ENCODE results near the gene NXNL1.

NXNL1 gene

DNA sequence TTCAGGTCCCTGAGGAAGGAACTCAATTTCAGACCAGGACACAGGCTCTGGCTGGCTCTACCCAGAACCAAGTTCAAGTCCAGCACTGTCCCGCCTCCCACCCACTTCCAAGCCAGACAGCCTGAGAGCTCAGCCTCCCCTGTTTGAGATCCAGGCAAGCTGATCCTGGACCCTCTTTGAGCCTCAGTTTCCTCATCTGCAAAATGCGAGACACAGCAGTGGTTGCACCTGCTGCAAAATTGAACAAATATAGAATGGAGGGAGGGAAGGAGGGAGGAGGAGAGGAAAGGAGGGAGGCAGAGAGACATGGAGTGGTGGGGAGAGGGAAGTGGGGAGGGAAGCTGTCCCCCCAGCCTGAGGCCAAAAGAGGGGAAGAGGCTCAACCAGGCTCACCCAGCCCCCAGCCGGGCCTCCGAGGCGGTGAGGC lies 13.0 kb downstream of the NXNL1 start:
- Histone ChIP-seq H2BK15ac (ENCODE audit: low read length) (peak overlapping the region; percentile 78), H3K9me3 (replicated peaks in 1 of 2; ENCODE audit: control insufficient read depth in 2 of 2, insufficient read depth in 1 of 2, low read depth in 1 of 2, low read length in 2 of 2) (no peaks in the 10 kb centered on the region), H3K27ac (replicated peaks; ENCODE audit: low read length) (no peak overlapping the region), H2BK5ac (ENCODE audit: low read length) (no peak overlapping the region), H2AK5ac (ENCODE audit: low read depth, low read length) (no peak overlapping the region), H3K23ac (ENCODE audit: low read depth, low read length, poor library complexity) (no peak overlapping the region), H2AFZ (ENCODE audit: low read length) (peak overlapping the region; percentile 99), H4K8ac (ENCODE audit: low read depth, low read length) (no peak overlapping the region), H3K9ac (ENCODE audit: low read depth, low read length, poor library complexity) (peak overlapping the region; percentile 95), H3K4me3 (ENCODE audit: low read length in 2 of 2) (peak overlapping the region; percentile 54 to 83), H3K36me3 (replicated peaks in 1 of 2; ENCODE audit: control insufficient read depth in 2 of 2, insufficient read depth in 2 of 2, low read length in 2 of 2) (no peaks in the 10 kb centered on the region), H3K4ac (ENCODE audit: low read length) (no peak overlapping the region), H4K91ac (ENCODE audit: low read depth, low read length, poor library complexity) (peak overlapping the region; percentile 72), H3K4me2 (ENCODE audit: insufficient read depth, low read length, poor library complexity, severe bottlenecking) (peak overlapping the region; percentile 80), H3K27me3 (ENCODE audit: control insufficient read depth in 3 of 3, insufficient read depth in 3 of 3, low read depth in 1 of 3, low read length in 3 of 3) (peaks cover 0 to 11% (median 0%) of the 10 kb centered on the region in 3 experiments), H3K14ac (ENCODE audit: low read length) (peak overlapping the region; percentile 64), H3K79me1 (ENCODE audit: low read depth, low read length) (no peaks in the 10 kb centered on the region), H2BK12ac (ENCODE audit: low read length) (no peak overlapping the region), H2BK120ac (ENCODE audit: low read depth, low read length) (no peak overlapping the region), H3K18ac (ENCODE audit: low read length) (peak overlapping the region; percentile 98), H3K4me1 (ENCODE audit: control insufficient read depth in 2 of 2, insufficient read depth in 1 of 2, low read depth in 1 of 2, low read length in 2 of 2) (peaks cover 0 to 2% of the 10 kb centered on the region in 2 donors)
- no CpG with 5 or more reads among the region's 5 CpGs for WGBS, 2 donors (ENCODE audit: extremely low coverage in 2 of 2, insufficient read length in 2 of 2, insufficient replicate concordance in 1 of 2)
- DNase-seq (ENCODE audit: low spot score), result no peak

DNA sequence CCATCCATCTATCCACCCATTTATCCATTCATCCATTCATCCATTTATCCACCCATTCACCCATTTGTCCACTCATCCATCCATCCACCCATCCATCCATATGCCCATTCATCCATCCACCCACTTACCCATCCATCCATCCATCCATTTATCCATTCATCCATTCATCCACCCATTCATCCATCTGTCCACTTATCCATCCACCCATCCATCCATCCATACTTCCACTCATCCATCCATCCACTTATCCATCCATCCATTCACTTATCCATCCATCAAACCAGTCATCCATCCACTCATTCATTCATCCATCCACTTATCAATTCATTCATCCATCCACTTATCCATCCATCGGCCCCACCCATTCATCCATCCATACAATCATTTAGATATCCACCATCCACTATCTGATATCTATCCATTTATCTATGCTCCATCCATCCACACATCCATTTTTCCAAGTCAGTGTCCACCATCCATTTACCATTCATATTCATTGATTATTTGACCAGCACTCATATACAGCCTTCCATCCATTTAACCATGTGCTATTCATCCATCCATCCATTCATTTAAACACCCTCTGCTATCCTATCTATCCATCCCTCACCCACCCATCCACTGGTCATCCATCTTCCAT lies 15.1 kb downstream of the NXNL1 start:
- Histone ChIP-seq H2BK5ac (ENCODE audit: low read length) (no peak overlapping the region), H3K9me3 (replicated peaks in 1 of 2; ENCODE audit: control insufficient read depth in 2 of 2, insufficient read depth in 1 of 2, low read depth in 1 of 2, low read length in 2 of 2) (no peaks in the 10 kb centered on the region), H3K9ac (ENCODE audit: low read depth, low read length, poor library complexity) (no peak overlapping the region), H3K18ac (ENCODE audit: low read length) (no peak overlapping the region), H2AFZ (ENCODE audit: low read length) (no peak overlapping the region), H3K23ac (ENCODE audit: low read depth, low read length, poor library complexity) (no peak overlapping the region), H2BK15ac (ENCODE audit: low read length) (no peak overlapping the region), H3K36me3 (replicated peaks in 1 of 2; ENCODE audit: control insufficient read depth in 2 of 2, insufficient read depth in 2 of 2, low read length in 2 of 2) (no peaks in the 10 kb centered on the region), H4K91ac (ENCODE audit: low read depth, low read length, poor library complexity) (no peak overlapping the region), H3K4ac (ENCODE audit: low read length) (no peak overlapping the region), H3K27ac (replicated peaks; ENCODE audit: low read length) (no peak overlapping the region), H3K4me1 (ENCODE audit: control insufficient read depth in 2 of 2, insufficient read depth in 1 of 2, low read depth in 1 of 2, low read length in 2 of 2) (peaks cover 0 to 2% of the 10 kb centered on the region in 2 donors), H3K27me3 (ENCODE audit: control insufficient read depth in 3 of 3, insufficient read depth in 3 of 3, low read depth in 1 of 3, low read length in 3 of 3) (peaks cover 0 to 11% (median 0%) of the 10 kb centered on the region in 3 experiments), H3K79me1 (ENCODE audit: low read depth, low read length) (no peaks in the 10 kb centered on the region), H3K14ac (ENCODE audit: low read length) (no peak overlapping the region), H4K8ac (ENCODE audit: low read depth, low read length) (no peak overlapping the region), H3K4me2 (ENCODE audit: insufficient read depth, low read length, poor library complexity, severe bottlenecking) (no peak overlapping the region), H2BK120ac (ENCODE audit: low read depth, low read length) (no peak overlapping the region), H2AK5ac (ENCODE audit: low read depth, low read length) (no peak overlapping the region), H3K4me3 (ENCODE audit: low read length in 2 of 2) (no peak overlapping the region), H2BK12ac (ENCODE audit: low read length) (no peak overlapping the region)
- no peak for DNase-seq (ENCODE audit: low spot score)
- WGBS, 2 donors (ENCODE audit: extremely low coverage in 2 of 2, insufficient read length in 2 of 2, insufficient replicate concordance in 1 of 2), result 100% methylated on average over 1 of the region's 1 CpG; no CpG with 5 or more reads in 1 of the 2 donors

DNA sequence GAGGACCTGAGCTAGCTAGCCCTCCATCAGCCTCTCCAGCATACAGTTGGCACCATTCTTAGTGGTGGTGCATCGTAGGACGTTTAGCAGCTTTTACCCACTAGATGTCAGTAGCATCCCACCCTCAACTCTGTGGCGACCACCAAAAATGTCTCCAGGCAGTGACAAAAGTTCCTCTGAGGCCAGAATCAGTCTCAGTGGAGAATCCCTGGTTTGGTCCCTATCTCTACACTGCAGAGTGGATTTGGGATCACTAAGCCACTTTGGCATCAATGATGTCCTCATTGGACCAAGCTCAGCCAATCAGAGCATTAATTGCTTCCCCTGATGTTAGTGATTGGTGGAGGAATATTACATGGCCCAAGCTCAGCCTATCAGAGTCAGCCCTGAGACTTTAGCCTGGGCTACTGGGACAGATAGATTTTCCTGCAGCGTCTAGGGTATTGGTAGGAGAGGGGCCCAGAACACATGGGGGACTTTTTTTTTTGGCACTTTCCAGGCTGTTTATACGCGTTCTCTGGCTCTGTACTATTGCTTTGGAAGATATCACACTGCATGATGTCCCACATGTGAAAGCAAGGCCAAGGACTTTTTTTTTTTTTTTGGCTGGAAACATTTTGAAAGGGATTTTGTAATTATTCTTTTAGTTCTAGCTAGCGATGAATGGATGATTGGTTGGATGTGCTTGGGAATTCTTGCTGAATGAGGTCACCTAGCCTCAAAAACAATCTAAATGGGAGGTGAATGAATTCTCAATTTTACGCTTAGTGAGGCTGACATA lies 19.3 kb downstream of the NXNL1 start:
- no peak overlapping the region for H3K18ac ChIP-seq (ENCODE audit: low read length)
- H3K14ac ChIP-seq (ENCODE audit: low read length), result no peak overlapping the region
- no peaks in the 10 kb centered on the region for H3K4me1 ChIP-seq (ENCODE audit: control insufficient read depth in 2 of 2, insufficient read depth in 1 of 2, low read depth in 1 of 2, low read length in 2 of 2)
- no peaks in the 10 kb centered on the region for H3K27me3 ChIP-seq (ENCODE audit: control insufficient read depth in 3 of 3, insufficient read depth in 3 of 3, low read depth in 1 of 3, low read length in 3 of 3)
- no peak overlapping the region for H2BK15ac ChIP-seq (ENCODE audit: low read length)
- H3K4me3 ChIP-seq (ENCODE audit: low read length in 2 of 2), result no peak overlapping the region
- no peak overlapping the region for H3K4me2 ChIP-seq (ENCODE audit: insufficient read depth, low read length, poor library complexity, severe bottlenecking)
- H4K91ac ChIP-seq (ENCODE audit: low read depth, low read length, poor library complexity), result no peak overlapping the region
- no peak for DNase-seq (ENCODE audit: low spot score)
- H3K79me1 ChIP-seq (ENCODE audit: low read depth, low read length), result no peaks in the 10 kb centered on the region
- no peaks in the 10 kb centered on the region for H3K9me3 ChIP-seq (replicated peaks in 1 of 2; ENCODE audit: control insufficient read depth in 2 of 2, insufficient read depth in 1 of 2, low read depth in 1 of 2, low read length in 2 of 2)
- H4K8ac ChIP-seq (ENCODE audit: low read depth, low read length), result no peak overlapping the region
- no CpG with 5 or more reads among the region's 8 CpGs for WGBS, 2 donors (ENCODE audit: extremely low coverage in 2 of 2, insufficient read length in 2 of 2, insufficient replicate concordance in 1 of 2)
- H2BK5ac ChIP-seq (ENCODE audit: low read length), result no peak overlapping the region
- no peak overlapping the region for H2AK5ac ChIP-seq (ENCODE audit: low read depth, low read length)
- H2BK12ac ChIP-seq (ENCODE audit: low read length), result no peak overlapping the region
- no peaks in the 10 kb centered on the region for H3K36me3 ChIP-seq (replicated peaks in 1 of 2; ENCODE audit: control insufficient read depth in 2 of 2, insufficient read depth in 2 of 2, low read length in 2 of 2)
- no peak overlapping the region for H3K27ac ChIP-seq (replicated peaks; ENCODE audit: low read length)
- H3K23ac ChIP-seq (ENCODE audit: low read depth, low read length, poor library complexity), result no peak overlapping the region
- H2BK120ac ChIP-seq (ENCODE audit: low read depth, low read length), result no peak overlapping the region
- H3K9ac ChIP-seq (ENCODE audit: low read depth, low read length, poor library complexity), result no peak overlapping the region
- no peak overlapping the region for H2AFZ ChIP-seq (ENCODE audit: low read length)
- no peak overlapping the region for H3K4ac ChIP-seq (ENCODE audit: low read length)

GRCh38 chr19:17436874-17437267 lies 23.9 kb downstream of the NXNL1 start:
- Histone ChIP-seq H3K9ac (ENCODE audit: low read depth, low read length, poor library complexity) (no peak overlapping the region), H2AK5ac (ENCODE audit: low read depth, low read length) (no peak overlapping the region), H3K18ac (ENCODE audit: low read length) (no peak overlapping the region), H2BK120ac (ENCODE audit: low read depth, low read length) (no peak overlapping the region), H3K14ac (ENCODE audit: low read length) (no peak overlapping the region), H2AFZ (ENCODE audit: low read length) (no peak overlapping the region), H3K79me1 (ENCODE audit: low read depth, low read length) (peaks cover 3% of the 10 kb centered on the region), H3K9me3 (replicated peaks in 1 of 2; ENCODE audit: control insufficient read depth in 2 of 2, insufficient read depth in 1 of 2, low read depth in 1 of 2, low read length in 2 of 2) (peaks cover 0 to 3% of the 10 kb centered on the region in 2 donors), H4K91ac (ENCODE audit: low read depth, low read length, poor library complexity) (no peak overlapping the region), H3K4me3 (ENCODE audit: low read length in 2 of 2) (no peak overlapping the region), H2BK15ac (ENCODE audit: low read length) (no peak overlapping the region), H3K4me1 (ENCODE audit: control insufficient read depth in 2 of 2, insufficient read depth in 1 of 2, low read depth in 1 of 2, low read length in 2 of 2) (no peaks in the 10 kb centered on the region), H3K36me3 (replicated peaks in 1 of 2; ENCODE audit: control insufficient read depth in 2 of 2, insufficient read depth in 2 of 2, low read length in 2 of 2) (peaks cover 0 to 3% of the 10 kb centered on the region in 2 donors), H3K27me3 (ENCODE audit: control insufficient read depth in 3 of 3, insufficient read depth in 3 of 3, low read depth in 1 of 3, low read length in 3 of 3) (no peaks in the 10 kb centered on the region), H2BK5ac (ENCODE audit: low read length) (no peak overlapping the region), H2BK12ac (ENCODE audit: low read length) (no peak overlapping the region), H3K4me2 (ENCODE audit: insufficient read depth, low read length, poor library complexity, severe bottlenecking) (no peak overlapping the region), H3K27ac (replicated peaks; ENCODE audit: low read length) (no peak overlapping the region), H3K4ac (ENCODE audit: low read length) (no peak overlapping the region), H4K8ac (ENCODE audit: low read depth, low read length) (no peak overlapping the region), H3K23ac (ENCODE audit: low read depth, low read length, poor library complexity) (no peak overlapping the region)
- WGBS, 2 donors (ENCODE audit: extremely low coverage in 2 of 2, insufficient read length in 2 of 2, insufficient replicate concordance in 1 of 2), result no CpG with 5 or more reads among the region's 7 CpGs
- DNase-seq (ENCODE audit: low spot score), result no peak

Data from neuronal stem cell (in vitro differentiated cells).